Transverse colon (tissue), 4 donors: ENCODE data around the gene ZNF296. TPM values are rescaled to one million over a fixed set of nuclear protein-coding genes. Genes with fewer than 3 reads are reported as not detected.

ENCODE experiments used
- DNase-seq: peaks from one replicate; pipeline ENCODE4 v3.0.0-alpha.2; 2019
- H3K27ac ChIP-seq, 4 donors: fragments of 200-600 bp; sonication (generic); 2 replicates each; pipeline ENCODE4 v1.5.1; 2016 to 2018; ENCODE audit warnings: inconsistent platforms in 4 of 4
- H3K27me3 ChIP-seq: fragments of 200-600 bp; sonication (generic); 2 replicates; pipeline ENCODE4 v1.5.1; 2017; ENCODE audit warnings: inconsistent platforms
- H3K36me3 ChIP-seq, 4 donors: fragments of 200-600 bp; sonication (generic); 2 replicates each; pipeline ENCODE4 v1.5.1; 2017 to 2019; ENCODE audit warnings: inconsistent platforms in 4 of 4
- H3K4me1 ChIP-seq, 4 donors: fragments of 200-600 bp; sonication (generic); 2 replicates each; pipeline ENCODE4 v1.5.1; 2017 to 2020; ENCODE audit warnings: inconsistent platforms in 4 of 4
- H3K4me3 ChIP-seq, 4 donors: fragments of 200-600 bp; sonication (generic); 1 replicate in 1 of 4; 2 replicates in 3 of 4; pipeline versions ENCODE4 v1.5.1 to v1.6.1; 2017 to 2019; ENCODE audit warnings: inconsistent platforms in 4 of 4
- H3K9me3 ChIP-seq, 2 donors: fragments of 200-600 bp; sonication (generic); 2 replicates each; pipeline ENCODE4 v1.5.1; 2017 to 2019; ENCODE audit warnings: inconsistent platforms in 2 of 2
- EP300 ChIP-seq: sonication (generic); formaldehyde crosslinking; IDR thresholded peaks from one replicate; pipeline ENCODE4 v1.6.1; 2017; ENCODE audit warnings: antibody characterized with exemption, low read depth
- POLR2A ChIP-seq: fragments of 450-650 bp; IDR thresholded peaks from one replicate; pipeline ENCODE4 v1.6.1; 2016; ENCODE audit warnings: antibody characterized with exemption, mild to moderate bottlenecking, moderate library complexity
- POLR2AphosphoS5 ChIP-seq, 3 donors: sonication (generic); formaldehyde crosslinking; IDR thresholded peaks; one replicate each; pipeline ENCODE4 v1.6.1; 2016; ENCODE audit warnings: antibody characterized with exemption in 3 of 3
- WGBS, 2 donors: methylation state at CpG; one replicate each; pipeline ENCODE4 v1.1.5; 2018; ENCODE audit warnings: low coverage in 1 of 2; 5-methylcytosine and 5-hydroxymethylcytosine counted together
- in situ Hi-C, 4 donors: fragments of 200-750 bp; cut with MboI; loops; one replicate each; pipeline versions ENCODE4 v1.15.0 to v1.15.1; 2017; ENCODE audit warnings: low sequenced_read_pairs in 3 of 4, low pct_ligation_motif_present in 1 of 4, low pct_unique_long_range_greater_than_20kb in 1 of 4
- intact Hi-C: fragments of 100-400 bp; cut with DNase I; formaldehyde crosslinking; loops from one replicate; pipeline ENCODE4 v1.15.1; 2023; ENCODE audit warnings: low total_unique reads
- total RNA-seq, 4 donors: library from RNA; depleted of rRNA; stranded (reverse); fragments of >200 nt; gene quantifications; one replicate each; pipeline ENCODE4 v1.1.0, GENCODE V29; 2016
- TF ChIP-seq, protein P1 (sequence below), 5 experiments: fragments of 200-600 bp in 3 of 5; fragments of 450-650 bp in 2 of 5; sonication (generic) in 3 of 5; IDR thresholded peaks; 1 replicate in 2 of 5; 2 replicates in 3 of 5; pipeline ENCODE4 v1.5.1; 2016 to 2017; ENCODE audit warnings: antibody characterized with exemption in 5 of 5, inconsistent platforms in 3 of 5, mild to moderate bottlenecking in 2 of 5, moderate library complexity in 1 of 5

Gene ZNF296
- total RNA-seq, 4 donors from 2014 or later = 0.75 to 5.8 (median 3.5) TPM

DNA sequence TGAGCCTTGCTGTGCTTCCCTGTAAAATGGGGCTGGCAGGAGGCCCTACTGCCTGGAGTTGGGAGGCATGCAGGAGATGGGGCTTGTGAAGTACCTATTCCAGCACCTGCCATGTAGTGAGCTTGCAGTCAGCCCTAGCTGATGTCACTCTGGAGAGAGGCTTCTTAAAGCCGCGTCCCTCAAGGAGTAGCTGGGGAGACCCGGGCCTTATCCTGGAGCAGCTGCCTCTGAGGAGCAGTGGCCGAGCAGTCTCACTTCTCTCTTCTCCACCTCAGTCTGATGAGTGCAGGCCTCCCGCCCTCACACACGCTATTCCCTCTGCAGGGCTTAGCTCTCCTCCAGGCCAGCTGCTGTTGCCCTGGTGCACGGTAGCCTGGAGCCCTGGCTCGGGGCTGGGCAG is 19.4 kb downstream of the ZNF296 start:
- in situ Hi-C loops = no loop called here
- WGBS, 2 donors = 82% methylated on average over 8 of the region's 8 CpGs; no CpG with 5 or more reads in 1 of the 2 donors
- Histone ChIP-seq H3K27ac (no peak overlapping the region), H3K36me3 (peaks cover 0 to 84% (median 39%) of the 10 kb centered on the region in 4 donors), H3K4me3 (no peak overlapping the region), H3K27me3 (no peaks in the 10 kb centered on the region), H3K9me3 (no peaks in the 10 kb centered on the region), H3K4me1 (peaks cover 0 to 10% (median 3%) of the 10 kb centered on the region in 4 donors)
- intact Hi-C loops = no loop called here
- DNase-seq = no peak
- TF ChIP-seq POLR2A = no peak
- TF ChIP-seq EP300 = no peak

DNA sequence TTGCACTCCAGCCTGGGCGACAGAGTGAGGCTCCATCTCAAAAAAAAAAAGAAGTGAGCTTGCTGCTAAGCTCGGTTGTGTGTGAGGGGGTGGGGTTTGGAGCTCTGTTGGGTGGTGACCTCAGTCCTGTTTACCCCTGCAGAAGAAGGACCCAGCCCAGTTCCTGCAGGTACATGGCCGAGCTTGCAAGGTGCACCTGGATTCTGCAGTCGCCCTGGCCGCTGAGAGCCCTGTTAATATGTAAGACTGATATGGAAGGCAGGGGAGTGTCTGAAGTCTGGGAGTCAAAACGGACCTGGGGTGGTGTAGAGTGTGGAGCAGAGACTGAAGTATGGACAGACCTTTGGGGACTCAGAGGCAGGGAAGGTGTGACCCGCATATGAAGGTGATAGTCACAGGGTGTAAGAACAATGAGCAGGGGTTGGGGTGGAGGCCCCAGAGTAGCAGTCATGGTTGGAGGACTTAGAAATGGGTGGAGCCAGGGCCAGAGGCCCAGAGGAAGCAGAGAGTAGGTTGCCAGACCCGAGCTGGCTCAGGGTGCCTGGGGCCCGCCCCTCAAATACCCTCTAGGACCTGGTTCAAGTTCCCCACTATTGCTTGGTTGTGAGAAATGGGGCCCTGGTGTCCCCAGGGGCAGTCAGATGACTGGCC is 24.2 kb downstream of the ZNF296 start:
- Histone ChIP-seq H3K27ac (peak overlapping the region; percentile 62 to 74 (median 68)), H3K36me3 (peaks cover 0 to 44% (median 21%) of the 10 kb centered on the region in 4 donors), H3K4me1 (peaks cover 3 to 29% (median 17%) of the 10 kb centered on the region in 4 donors), H3K27me3 (no peaks in the 10 kb centered on the region), H3K4me3 (no peak overlapping the region), H3K9me3 (no peaks in the 10 kb centered on the region)
- TF ChIP-seq POLR2AphosphoS5 (IDR thresholded peaks at IDR 0.05) (peak in 1 of 3 donors; percentile 12), POLR2A (peak; percentile 52), EP300 (no peak)
- TF ChIP-seq, protein P1, sequence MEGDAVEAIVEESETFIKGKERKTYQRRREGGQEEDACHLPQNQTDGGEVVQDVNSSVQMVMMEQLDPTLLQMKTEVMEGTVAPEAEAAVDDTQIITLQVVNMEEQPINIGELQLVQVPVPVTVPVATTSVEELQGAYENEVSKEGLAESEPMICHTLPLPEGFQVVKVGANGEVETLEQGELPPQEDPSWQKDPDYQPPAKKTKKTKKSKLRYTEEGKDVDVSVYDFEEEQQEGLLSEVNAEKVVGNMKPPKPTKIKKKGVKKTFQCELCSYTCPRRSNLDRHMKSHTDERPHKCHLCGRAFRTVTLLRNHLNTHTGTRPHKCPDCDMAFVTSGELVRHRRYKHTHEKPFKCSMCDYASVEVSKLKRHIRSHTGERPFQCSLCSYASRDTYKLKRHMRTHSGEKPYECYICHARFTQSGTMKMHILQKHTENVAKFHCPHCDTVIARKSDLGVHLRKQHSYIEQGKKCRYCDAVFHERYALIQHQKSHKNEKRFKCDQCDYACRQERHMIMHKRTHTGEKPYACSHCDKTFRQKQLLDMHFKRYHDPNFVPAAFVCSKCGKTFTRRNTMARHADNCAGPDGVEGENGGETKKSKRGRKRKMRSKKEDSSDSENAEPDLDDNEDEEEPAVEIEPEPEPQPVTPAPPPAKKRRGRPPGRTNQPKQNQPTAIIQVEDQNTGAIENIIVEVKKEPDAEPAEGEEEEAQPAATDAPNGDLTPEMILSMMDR (IDR thresholded peaks at IDR 0.05) = no peak
- intact Hi-C loops = no loop called here
- peak; percentile 54 for DNase-seq
- in situ Hi-C loops = no loop called here
- 47 to 68% methylated on average over 3 to 9 of the region's 9 CpGs for WGBS, 2 donors

DNA sequence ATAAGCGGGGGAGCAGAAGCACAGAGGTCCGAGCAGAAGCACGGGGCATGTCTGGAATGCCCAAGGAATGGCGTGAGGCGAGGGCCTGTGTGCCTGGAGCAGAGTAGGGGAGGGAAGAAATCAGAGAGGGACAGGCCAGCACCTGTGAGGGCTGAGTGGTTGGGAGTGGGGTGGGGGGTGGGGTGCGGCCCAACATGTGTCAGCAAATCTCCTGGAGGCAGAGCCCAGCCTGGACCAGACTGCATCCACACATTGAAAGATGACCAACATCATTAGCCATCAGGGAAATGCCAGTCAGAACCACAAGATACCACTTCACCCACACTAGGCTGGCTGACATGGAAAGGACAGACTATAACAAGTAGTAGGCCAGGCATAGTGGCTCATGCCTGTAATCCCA is 26.2 kb downstream of the ZNF296 start:
- H3K36me3 ChIP-seq = peaks cover 0 to 33% (median 13%) of the 10 kb centered on the region in 4 donors
- intact Hi-C loops = no loop called here
- 94 to 100% methylated on average over 1 to 6 of the region's 6 CpGs for WGBS, 2 donors

DNA sequence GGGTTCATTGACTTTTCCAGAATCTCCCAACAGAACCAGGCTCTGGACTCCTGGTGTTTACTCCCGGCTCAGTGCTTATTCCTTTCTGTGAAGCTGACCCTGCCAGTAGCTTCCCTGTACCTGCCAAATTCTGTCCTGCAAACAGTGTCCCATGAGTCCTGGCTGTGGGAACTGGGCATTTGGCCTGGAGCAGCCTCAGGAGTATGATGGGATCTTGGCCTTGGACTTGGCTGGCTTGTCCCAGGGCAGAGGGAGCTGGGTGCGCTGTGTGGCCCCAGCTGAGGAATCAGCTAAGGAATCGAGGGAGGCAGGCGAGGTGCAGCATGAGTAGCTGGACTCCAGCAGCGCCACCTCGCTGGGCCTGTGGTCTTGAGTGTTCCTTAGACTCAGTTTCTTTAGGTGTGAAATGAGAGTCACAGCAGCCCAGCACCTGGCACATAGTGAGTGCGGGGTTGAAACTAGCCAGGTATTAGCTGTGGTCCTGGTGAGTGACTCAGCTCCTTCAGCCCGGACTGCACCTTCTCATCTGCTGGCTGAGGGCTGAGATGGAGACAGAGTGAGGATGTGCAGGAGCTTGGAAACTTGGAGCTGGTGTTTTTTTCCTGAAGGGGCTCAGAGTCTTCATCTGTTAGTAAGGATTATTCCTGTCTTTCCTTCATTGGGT is 27.1 kb downstream of the ZNF296 start:
- Histone ChIP-seq H3K27ac (no peak overlapping the region), H3K36me3 (peaks cover 0 to 32% (median 13%) of the 10 kb centered on the region in 4 donors), H3K4me3 (no peak overlapping the region), H3K9me3 (no peaks in the 10 kb centered on the region), H3K27me3 (no peaks in the 10 kb centered on the region), H3K4me1 (peaks cover 9 to 55% (median 40%) of the 10 kb centered on the region in 4 donors)
- 87% methylated on average over 8 of the region's 8 CpGs; no CpG with 5 or more reads in 1 of the 2 donors for WGBS, 2 donors
- TF ChIP-seq, protein P1 (IDR thresholded peaks at IDR 0.05) = no peak
- TF ChIP-seq EP300 = no peak
- no peak for TF ChIP-seq POLR2A
- TF ChIP-seq POLR2AphosphoS5 (IDR thresholded peaks at IDR 0.05) = no peak
- intact Hi-C loops = no loop called here
- in situ Hi-C loops = no loop called here
- DNase-seq = no peak

More for the DNA sequence above, 26.2 kb downstream of the ZNF296 start:
- TF ChIP-seq, protein P1 (IDR thresholded peaks at IDR 0.05) = no peak
- TF ChIP-seq POLR2AphosphoS5 (IDR thresholded peaks at IDR 0.05) (no peak), POLR2A (no peak)
- in situ Hi-C loops = no loop called here
- Histone ChIP-seq H3K4me3 (no peak overlapping the region), H3K27me3 (no peaks in the 10 kb centered on the region), H3K27ac (no peak overlapping the region), H3K9me3 (no peaks in the 10 kb centered on the region), H3K4me1 (peaks cover 9 to 49% (median 36%) of the 10 kb centered on the region in 4 donors)
- DNase-seq = no peak
